GM18870 (cell line): ENCODE data around the gene PNCK.

Experiments
- ATAC-seq: cut with Tn5 transposase; IDR thresholded peaks from one replicate; pipeline ENCODE4 v1.9.1; 2021; ENCODE audit warnings: moderate library complexity; ENCODE audit not compliant: unreplicated experiment

Gene PNCK

DNA sequence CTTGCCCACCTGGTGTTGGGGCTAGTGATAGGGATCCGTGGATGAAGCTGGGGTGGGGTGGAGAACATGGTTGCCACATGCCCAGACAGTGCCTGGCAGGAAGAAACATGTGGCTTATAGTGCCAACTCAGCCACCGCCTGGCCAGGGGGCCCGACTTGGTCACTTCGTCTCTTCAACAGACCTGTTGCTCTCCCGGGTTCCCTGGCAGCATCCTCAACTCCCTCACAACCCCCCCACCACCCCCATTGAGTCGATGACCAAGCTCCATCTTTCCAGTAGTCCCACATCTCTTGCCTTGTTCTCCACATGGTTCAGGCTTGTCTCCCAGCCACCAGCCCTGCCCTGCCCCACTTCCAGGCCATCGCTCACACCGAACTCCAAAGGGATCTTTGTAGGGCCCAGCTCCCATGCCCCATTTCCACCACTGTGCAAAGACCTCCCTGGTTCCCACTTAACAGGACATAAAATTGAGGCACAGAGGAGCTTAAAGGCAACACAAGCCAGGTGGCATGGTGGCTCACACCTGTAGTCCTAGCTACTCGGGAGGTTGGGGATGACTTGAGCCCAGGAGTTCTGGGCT, 7.8 kb downstream of the PNCK start:
- ATAC-seq = no peak

DNA sequence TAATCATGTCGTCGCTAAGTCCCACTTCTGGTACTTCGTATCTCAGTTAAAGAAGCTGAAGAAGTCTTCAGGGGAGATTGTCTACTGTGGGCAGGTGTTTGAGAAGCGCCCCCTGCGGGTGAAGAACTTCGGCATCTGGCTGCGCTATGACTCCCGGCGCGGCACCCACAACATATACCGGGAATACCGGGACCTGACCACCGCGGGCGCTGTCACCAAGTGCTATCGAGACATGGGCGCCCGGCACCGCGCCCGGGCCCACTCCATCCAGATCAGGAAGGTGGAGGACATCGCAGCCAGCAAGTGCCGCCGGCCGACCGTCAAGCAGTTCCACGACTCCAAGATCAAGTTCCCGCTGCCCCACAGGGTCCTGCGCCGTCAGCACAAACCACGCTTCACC, 11.3 kb downstream of the PNCK start:
- no peak for ATAC-seq

- no peak for ATAC-seq
These were observed 14.3 kb downstream of the PNCK start for GRCh38 chrX:153659268-153659667.

DNA sequence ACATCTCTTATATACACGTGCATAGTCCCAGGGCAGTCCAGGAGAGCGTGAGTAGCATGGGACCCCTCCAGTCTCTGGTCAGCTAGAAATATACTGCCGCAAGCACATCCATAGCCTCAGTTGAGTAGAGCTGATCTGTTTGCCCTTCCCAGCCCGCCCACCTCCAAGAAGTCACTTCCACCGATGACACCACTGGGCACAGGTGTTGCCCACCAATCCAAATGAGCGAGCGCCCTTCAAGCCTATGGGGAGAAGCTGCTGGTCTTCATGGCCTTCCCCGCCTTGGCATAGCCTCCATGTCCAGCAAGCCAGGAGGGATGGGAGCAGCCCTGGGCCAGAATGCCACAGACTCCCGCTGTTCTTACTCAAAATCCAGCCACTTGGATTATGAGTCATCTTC, 16.5 kb downstream of the PNCK start:
- ATAC-seq = no peak

DNA sequence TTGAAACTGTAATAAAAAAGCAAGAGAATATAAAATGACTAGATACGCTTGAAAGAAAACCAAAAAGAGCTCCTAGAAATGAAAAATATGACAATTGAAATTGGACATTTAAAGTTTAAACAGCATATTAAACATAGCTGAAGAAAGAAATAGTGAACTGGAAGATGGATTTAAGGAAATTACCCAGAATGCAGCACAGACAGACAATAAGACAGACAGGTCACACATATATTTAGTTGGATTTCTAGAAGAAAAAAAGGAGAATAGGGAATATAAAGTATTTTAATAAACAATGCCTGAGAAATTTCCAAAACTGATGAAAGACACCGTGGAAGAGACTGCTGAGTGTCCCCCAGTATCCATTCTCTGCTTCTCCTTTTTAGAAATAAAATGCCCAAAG, 20.1 kb downstream of the PNCK start:
- no peak for ATAC-seq

DNA sequence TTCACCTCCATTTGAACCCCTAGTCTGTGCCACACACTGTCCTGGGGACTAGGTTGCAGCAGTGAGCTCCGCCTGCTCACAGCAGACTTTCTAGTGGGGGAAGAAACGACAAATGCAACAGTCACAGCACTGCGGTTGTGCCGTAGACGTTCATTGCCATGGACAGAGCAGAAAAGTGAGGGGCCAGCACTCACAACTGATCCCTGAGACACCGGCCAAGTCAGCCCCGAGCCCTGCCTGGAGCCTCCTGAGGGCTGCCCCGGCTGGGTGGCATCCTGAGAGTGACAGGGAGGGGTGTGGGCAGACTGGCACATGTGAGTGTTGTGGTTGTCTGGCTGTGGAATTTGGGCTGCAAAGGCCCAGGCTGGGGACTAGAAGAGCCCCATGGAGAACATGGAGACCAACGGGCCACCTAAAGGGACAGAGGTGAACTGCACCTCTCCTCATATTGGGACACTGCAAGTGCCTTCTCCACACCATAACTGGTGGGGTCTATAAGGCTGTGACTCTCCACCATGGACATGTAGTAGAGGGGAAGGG, 22.0 kb downstream of the PNCK start:
- no peak for ATAC-seq

GRCh38 chrX:153650959-153651358, 22.7 kb downstream of the PNCK start:
- ATAC-seq = no peak

DNA sequence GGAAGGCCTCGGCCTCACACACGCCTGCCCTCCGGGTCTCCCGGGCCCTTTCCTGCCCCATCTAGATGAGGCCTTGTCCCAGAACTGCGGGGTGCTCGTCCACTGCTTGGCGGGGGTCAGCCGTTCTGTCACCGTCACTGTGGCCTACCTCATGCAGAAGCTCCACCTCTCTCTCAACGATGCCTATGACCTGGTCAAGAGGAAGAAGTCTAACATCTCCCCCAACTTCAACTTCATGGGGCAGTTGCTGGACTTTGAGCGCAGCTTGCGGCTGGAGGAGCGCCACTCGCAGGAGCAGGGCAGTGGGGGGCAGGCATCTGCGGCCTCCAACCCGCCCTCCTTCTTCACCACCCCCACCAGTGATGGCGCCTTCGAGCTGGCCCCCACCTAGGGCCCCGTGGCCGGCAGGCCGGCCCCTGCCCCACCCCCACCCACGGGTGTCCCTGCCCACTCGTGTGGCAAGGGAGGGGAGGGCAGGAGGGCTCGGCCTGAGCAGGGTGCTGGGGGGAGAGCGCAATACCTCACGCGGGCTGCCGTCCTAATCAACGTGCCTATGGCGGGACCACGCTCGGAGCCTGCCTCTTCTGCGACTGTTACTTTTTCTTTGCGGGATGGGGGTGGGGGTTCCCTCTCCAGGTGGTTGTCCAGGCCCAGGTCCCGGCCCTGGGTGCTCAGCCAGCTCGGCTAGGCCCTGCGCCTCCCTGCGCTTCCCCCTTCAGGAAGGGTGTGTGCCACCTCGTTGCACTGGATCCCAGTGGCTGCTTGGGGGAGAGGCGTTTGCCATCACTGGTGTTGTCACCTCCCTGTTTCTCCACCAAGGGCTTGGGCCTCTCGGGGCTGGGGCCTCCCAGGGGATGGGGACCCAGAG, 23.5 kb downstream of the PNCK start:
- no peak for ATAC-seq

DNA sequence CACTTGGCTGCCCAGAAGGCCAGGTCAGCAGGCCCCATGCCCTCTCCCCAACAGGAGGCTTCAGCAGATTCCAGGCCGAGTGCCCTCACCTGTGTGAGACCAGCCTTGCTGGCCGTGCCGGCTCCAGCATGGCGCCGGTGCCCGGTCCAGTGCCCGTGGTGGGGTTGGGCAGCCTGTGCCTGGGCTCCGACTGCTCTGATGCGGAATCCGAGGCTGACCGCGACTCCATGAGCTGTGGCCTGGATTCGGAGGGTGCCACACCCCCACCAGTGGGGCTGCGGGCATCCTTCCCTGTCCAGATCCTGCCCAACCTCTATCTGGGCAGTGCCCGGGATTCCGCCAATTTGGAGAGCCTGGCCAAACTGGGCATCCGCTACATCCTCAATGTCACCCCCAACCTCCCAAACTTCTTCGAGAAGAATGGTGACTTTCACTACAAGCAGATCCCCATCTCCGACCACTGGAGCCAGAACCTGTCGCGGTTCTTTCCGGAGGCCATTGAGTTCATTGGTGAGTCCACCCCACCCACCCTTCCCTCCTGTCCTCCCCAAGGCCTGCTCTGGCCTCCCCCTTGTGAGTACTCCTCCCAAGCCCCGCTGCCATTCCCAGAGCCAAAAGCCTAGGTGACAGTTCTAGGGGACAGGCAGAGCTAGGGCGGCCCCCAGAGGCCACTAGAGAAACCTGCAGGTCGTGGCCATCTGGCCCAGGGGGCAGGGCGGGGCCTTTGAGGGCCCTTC, 24.3 kb downstream of the PNCK start:
- no peak for ATAC-seq

DNA sequence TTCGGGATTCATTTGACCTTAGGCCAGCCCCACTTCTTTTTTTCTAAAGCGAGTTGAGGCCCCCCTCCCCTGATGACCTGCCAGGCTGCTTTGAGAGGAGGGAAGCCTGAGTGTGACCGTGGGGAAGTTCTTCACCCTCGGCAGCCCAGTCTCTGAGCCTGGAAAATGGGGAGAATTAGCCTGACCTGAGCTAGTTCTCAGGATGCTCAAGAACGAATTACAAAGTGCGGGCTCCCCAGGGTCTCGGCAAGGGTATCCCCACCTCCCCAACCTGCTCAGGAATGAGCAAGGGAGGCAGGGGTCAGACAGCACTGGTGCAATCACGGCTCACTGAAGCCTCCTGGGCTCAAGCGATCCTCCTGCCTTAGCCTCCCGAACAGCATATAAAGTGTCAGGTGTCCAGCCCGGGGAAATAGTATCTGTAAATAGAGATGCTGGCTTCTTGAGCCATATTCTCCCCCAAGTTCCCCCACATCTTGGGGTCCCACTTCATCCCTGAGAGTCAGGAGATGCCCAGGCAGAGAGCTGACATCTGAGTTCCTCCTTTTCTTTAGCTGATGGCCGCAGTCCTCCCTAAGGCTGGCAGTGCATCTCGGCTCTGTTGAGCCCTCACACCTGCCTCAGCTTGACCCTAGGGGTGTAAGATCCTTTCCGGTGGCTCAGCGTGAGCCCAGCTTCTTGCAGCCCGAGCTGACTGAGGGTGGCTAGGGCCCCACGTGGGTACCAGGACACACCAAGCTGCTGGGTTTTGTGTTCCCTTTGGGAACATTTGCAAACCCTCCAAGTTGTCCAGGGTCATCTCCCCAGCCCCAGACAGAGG, 25.0 kb downstream of the PNCK start:
- ATAC-seq = no peak

GRCh38 chrX:153647461-153648357, 25.9 kb downstream of the PNCK start:
- ATAC-seq = no peak

DNA sequence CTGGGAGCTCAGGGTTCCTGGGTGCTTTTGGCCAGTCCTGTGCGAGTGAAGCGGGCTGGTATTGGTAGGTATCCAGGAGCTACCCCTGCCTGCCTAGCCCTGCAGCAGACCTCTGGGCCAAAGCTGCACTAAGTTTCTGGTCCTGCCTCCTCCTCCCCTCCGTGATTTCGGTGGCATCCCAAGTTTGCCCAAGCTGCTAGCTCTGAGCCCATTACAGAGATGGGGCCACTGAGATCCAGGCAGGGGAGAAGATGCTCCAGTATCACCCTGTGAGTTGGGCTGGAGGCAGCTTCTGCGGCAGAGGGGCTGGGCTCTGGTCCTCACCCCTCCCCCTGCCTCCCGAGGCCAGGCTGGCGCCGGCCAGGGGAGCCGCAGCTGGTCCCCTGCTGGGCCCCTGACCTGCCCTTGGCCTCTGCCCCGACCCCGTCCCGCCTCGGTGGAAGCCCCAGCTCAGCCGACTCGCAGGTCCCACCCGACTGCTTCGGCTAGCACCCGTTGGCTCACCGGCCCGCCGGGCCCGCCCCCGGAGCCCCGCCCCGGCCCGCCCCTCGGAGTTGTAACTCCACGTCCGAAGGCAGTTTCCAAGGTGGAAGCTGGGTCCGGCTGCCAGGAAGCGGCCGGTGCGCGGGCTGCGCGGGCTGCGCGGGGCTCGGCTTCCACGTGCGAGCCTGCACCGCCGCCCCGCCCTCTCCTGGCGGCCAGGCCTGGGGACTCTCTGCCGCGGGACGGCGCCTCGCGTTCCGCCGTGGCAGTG, 26.8 kb downstream of the PNCK start, which contains the start of gene DUSP9:
Gene DUSP9, plus strand, starts transcription at position 584 of the 754 bp plus-strand sequence. CDS start 751 bp downstream, outside the sequence.
- ATAC-seq = no peak

GRCh38 chrX:153645921-153646488, 27.6 kb downstream of the PNCK start:
- no peak for ATAC-seq

- ATAC-seq = no peak
These were observed 28.5 kb downstream of the PNCK start for GRCh38 chrX:153645151-153645550.

DNA sequence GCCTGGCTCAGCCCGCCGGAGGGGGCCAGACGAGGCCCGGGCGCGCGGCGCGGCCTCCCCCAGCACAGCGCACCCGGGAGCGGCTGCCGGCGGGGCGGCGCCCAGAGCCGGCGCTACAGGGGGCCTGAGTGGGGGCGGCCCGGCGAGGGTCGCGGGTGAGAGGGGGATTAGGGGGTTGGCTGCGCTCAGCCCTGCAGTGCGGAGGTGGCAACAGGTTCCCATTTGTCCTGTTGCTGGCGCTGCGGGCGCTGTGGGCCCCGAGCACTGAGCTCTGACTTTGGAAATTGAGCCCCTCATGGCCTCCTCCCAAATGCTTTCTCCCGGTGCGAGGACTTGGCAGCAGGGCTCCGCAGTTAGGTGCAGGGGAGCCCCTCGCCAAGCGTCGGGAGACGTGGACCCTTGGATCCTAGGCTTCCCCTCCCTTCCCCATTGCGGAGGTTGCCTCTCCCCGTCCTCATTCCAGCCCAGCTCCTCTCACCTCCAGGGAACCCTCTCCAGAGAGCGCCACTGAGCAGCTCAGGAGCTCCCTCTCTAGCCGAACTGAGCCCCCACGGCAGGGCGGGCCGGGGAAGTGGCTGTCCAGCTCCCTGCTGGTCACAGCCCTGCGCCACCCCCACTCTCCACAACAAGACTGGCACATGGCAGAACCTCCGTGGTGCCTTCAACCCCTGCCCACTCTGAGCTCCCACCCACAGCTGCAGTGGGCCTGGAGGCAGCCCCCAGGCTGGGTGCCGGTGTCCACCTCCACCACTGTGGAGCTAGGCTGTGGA, 29.1 kb downstream of the PNCK start:
- no peak for ATAC-seq

DNA sequence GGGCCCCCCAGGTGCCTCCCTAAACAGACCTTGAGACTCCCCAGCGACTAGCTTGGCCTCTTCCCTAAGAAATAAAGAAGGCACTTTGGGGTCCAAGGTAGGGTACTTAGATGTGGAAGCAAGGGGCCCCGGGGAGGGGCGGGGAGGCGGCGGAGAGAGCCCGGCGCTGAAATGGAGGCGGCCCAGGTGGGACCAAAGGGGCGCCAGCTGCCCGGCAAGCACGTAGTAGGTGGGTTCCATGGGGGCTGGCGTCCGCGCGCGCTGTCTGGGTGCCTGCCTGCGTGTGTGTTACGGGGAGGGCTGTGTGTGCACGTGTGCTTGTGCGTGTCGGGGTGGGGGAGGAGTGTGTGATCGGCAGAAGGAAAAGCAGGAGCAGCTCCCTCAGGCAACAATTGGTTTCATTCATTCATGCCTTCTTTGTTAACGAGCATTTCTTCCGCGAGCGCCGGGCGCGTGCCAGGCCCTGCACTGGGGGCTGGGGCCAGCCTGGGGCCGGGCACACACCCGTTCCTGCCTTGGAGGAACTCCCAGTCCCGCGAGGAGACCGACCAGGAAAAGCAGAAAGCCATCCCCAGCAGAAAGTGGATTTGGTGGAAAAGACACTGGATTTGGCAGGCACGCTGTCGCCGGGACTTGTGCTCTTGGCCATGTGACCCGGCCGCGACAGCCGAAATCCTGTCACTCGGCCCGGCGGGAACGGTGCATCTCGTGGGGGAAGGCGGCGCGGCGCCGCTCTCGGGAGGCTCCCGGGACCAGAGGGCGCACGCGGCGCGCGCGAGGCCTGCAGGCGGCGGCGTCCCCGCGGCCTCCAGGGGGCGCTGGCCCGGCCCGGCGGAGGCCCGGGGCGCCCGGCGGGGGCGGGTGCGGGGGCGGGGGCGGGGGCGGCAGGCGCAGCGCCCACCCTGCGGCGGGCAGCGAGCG, 29.9 kb downstream of the PNCK start:
- no peak for ATAC-seq
